ENCODE data around the gene MYBPC3. TPM values are rescaled to one million over a fixed set of nuclear protein-coding genes. Genes with fewer than 3 reads are reported as not detected.
"Not testable (repeated sequence)": the region's sequence is repeated elsewhere in the genome, so short reads cannot be mapped to it uniquely, and the experiment has no call there.

The MYBPC3 gene
- polyA plus RNA-seq, 1 donor, result 0.75 TPM

DNA sequence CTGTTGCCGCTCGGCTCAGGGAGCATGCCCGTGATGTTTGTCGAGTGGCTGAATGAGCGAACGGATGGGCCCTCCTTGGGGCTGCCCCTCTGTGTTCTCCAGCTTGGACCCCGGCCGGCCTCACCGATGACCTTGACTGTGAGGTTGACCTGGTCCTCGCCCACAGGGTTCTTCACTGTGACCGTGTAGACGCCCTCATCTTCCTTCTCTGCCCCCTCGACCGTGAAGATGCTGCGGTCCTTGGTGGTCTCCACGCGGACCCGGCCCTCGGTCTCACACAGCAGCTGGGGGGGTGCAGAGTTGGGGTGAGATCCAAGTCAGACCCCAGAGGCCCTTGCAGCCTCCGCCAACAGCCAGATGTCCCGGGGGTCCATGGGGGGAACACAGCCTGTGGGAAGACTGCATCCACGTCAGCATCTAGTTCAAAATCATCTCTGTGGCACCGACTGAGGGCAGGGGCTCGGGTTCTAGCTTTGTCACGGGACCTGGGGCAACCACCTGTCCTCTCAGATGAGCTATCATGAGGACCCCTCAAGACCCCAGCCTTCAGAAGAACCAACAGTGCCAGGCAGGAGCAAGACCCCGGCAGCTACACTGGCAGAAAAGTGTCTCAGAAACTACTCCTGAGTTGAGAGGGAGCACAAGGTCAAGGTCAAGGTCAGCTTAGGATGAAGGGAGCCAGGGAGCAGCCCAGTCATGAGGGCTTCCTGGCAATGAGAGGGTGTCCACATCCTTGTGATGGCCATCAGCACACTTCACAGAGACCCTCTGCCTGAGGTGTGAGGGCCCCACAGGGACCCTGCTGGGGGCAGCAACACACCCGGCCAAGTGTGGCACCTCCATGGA is 13.9 kb downstream of the MYBPC3 start:
- no peak for DNase-seq (ENCODE audit: low read depth)

DNA sequence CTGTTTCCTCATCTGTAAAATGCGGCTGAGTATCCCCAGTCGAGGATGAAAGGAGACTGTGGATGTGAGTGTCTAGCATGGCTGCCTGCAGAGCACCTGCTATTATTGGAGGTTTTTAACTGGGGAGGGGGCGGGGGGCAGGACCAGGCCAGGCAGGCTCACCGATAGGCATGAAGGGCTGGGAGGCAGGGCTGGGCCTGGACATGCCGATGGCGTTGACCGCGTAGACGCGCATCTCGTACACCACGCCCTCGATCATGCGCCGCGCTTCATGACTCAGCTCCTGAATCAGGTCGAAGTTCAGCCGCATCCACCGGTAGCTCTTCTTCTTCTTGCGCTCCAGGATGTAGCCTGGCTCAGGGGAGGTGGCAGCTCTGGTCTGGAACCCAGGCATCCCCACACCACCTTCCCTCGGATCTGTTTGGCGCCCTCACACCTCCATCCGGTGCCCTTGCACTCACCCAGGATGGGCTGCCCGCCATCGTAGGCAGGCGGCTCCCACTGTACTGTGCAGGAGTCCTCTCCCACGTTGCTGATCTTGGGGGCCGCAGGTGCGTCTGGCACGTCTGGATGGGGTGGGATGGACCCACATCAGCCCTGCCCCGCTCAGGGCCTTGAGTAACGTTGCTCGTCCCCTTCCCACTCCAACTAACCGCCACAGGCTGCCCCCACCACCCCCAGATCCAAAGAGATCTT is 15.1 kb downstream of the MYBPC3 start:
- DNase-seq (ENCODE audit: low read depth), result no peak

DNA sequence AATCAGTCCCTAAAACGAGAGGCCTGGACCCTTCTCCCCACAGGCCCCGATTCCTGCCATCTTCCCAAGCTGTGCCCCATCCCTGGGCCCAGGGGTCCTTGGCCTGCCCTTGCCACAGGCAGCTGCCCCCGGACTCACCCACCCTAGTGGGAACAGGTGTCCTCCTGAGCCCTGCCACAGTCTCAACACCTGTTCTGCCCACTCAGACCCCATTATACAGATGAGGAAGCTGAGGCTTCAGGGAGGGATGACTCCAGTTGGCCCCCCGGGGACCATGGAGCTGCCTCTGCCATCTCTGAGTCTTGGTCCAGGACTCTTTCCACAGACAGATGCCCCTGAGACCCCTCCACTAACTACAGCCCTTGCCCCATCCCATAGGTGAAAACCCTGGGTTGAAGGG is 15.9 kb downstream of the MYBPC3 start:
- no peak for DNase-seq (ENCODE audit: low read depth)

DNA sequence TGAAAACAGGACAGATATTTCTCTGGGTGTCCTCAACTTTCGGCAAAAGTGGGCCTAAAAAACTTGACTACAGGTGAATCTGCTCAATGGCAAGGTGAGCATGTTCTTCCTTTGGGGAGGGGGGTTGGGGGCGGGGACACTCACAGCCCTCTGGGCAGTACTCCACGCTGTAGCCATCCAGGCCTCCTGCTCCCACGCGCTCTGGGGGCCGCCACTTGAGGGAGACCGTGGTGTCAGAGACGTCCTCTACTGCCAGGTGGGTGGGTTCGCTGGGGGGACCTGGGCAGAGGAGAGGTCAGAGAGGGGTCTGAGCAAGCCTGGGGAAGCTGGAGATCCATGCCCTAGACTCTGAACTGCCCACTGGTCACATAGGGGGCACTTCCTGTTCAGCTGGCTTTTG is 16.8 kb downstream of the MYBPC3 start:
- no peak for DNase-seq (ENCODE audit: low read depth)

DNA sequence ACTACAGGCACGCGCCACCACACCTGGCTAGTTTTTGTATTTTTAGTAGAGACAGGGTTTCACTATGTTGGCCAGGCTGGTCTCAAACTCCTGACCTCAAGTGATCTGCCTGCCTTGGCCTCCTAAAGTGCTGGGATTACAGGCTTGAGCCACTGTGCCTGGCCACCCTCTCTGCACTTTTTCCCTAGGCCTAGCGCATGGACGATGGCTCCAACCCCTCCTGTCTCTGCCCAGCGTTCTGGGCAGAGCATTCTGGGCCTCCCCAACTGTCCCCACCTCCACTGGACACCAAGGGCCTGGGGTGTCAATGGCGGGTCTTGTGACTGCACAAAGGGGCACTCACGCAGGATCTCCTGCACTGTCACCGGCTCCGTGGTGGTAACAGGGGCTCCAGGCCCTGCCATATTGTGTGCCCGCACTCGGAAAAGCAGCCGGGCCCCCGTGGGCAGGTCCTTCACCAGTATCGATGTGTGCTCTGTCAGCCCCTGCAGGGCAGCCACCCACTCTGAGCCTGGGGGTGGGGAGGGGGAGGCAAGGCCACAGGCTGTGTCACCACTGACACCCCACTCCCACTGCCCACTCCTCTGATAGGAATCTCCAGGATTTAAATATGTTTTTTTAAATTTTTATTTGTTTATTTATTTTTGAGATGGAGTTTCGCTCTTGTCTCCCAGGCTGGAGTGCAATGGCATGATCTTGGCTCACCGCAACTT is 17.6 kb downstream of the MYBPC3 start:
- not testable (repeated sequence) for DNase-seq (ENCODE audit: low read depth)

DNA sequence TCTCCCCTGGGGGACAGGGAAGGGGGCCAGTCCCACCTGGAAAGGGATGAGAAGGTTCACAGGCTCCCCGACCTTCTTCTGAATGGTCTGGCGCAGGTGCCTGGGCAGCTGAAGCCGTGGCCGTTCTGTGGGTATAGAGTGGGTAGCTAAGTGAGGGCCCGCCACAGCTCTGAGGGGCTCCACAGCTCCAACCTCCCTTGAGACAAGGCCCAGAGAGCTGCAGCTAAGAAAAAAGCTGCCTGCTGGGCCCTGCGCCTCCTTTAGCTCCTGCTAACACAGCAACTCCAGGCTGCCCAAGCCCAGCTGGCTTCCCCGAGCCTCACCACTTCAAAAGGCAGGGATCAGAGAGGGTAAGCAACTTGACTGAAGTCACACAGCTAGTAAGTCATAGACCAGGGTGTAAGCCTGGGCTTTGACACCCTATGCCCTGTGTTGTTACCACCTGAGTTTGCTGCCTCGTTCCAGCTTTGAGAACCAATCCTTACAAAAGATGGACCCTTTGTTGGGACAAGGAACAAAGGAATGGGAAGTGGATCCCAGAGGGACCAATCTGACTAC is 18.5 kb downstream of the MYBPC3 start:
- no peak for DNase-seq (ENCODE audit: low read depth)

DNA sequence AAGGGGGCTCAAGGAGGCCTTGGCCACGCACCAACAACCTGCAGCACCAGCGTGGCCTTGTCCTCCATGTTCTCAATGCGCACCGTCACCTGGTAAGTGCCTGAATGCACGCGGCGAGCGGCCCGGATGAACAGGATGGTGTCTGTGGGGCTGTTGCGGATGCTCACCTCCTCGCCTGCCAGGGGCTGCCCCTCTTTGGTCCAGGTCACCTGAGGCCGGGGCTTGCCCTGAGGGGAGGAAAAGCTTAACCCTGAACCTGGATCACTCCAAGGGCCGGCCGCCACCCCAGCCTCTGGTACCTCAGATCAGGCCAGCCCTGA is 19.0 kb downstream of the MYBPC3 start:
- DNase-seq (ENCODE audit: low read depth), result no peak

DNA sequence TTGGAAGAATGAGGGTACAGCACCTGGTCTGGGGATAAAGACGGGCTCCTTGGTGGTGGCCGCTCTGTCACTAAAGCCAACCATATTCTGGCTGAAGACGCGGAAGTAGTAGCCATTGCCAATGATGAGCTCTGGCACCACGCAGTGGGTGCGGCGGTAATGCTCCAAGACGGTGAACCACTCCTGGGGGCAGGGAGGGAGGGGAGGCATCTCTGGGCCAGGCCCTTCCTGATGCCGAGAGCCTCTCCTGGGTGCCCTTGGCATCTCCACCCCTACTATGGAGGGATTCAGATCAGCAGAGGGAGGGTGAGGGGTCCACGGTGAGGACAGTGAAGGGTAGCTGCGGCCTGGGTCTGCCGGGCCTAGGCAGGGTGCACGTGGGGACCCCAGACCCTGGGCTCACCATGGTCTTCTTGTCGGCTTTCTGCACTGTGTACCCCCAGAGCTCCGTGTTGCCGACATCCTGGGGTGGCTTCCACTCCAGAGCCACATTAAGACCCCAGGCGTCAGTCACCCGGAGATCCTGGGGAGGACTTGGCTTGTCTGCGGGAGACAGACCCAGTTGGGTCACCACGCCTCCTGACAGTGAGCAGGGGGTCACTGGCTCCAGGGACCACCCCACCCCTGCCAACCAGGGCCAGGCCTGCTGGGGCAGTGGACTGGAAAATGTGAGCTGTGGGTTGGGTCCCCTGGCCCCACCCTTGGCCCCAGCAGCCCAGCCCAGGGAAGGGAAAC is 19.5 kb downstream of the MYBPC3 start:
- no peak for DNase-seq (ENCODE audit: low read depth)

DNA sequence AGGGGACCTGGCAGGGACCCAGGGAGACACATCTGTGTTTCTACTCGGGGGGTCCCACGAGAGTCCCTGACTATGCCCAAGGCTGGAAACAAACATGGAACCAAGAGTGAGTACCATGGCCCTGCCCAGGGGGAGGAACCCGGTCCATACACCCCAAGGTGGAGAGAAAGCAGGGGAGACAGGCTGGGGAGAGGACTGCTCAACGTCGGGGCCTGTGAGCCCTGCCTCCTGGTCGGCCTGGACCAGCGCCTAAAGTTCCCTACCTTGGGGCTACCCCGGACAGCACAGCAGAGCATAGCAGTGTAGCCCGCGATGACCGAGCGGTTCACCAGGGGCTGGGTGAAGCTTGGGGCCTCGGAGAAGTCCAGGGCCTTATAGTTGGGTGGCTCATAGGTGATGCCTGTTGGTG is 20.2 kb downstream of the MYBPC3 start:
- DNase-seq (ENCODE audit: low read depth), result no peak

DNA sequence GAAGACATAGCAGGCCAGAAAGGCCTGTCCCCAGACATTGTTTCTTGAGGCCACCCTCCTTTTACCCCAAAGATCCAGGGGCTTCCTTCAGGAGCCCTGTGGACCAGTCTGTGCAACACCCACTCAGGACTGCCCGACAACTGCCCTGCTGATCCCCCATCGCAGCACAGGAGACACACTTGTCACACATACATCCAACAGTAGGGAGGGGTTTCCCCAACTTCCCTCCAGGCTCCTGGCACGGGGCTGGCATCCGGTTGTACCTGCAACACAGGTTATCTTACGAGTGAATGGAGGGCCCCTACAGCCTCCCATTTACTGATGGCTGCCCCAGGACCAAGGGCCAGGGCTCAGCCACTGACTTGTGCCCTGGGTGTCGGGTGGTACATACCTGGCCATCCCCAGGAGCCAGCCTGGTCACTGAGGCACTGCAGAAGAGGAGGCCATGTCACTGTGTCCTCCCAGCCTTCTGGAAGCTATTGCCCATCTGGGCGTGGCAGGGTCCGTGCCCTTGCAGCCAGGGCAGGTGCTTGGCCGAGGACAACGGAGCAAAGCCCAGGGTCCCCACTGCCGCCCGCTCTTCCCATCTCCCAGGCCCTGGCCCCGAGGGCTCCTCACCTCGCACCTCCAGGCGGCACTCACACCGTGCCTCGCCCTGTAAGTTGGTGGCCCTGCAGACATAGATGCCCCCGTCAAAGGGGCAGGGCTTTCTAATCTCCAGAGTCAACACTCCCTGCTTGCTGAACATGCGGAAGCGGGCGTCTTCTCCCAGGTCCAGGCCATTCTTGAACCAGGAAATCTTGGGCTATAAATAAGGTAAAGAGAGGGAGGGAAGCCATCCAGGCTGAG is 20.8 kb downstream of the MYBPC3 start:
- DNase-seq (ENCODE audit: low read depth), result no peak

DNA sequence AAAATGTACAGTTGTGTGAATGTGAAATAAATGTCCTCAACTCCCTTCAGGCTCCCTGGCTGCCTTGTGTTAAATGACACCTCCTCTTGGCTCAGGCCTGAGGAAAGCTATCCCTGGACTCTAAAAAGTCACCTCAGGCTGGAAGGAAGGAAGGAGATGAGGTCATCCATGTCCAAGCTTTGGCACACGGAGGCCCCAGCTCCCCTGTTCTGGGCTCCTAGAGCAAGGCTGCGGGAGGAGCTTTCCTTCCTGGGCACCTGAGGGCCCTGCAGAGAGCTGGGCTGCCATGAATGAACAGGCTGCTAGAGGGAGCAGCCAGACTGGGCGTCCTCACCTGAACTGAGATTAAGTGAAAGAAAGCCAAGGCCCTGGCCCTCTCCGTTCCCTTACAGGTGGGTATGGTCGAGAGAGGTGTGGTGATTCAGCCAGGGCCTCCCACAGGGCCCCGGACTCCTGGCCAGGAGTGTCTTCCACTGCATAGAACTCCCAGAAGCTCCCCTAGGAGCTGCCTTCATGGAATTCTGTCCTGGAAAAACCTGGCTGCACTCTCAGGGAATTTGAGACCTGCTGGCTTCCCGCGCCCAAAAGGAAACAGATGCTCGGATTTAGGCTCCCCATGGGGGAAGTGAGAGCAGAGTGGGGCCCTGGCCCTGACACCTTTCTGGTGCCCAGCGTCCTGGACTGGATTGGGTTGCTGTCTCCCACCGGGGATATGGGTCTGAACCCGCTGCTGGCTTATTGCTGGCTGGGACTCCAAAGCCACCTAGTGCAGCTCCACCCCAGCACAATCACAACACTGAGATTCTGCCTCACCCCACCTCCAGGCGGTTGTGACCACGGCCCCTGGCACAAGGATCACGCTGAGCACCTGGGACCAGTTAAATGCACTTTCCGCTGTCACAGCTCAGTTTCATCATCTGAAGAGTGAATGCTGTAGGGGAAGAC is 22.2 kb downstream of the MYBPC3 start:
- DNase-seq (ENCODE audit: low read depth), result no peak

DNA sequence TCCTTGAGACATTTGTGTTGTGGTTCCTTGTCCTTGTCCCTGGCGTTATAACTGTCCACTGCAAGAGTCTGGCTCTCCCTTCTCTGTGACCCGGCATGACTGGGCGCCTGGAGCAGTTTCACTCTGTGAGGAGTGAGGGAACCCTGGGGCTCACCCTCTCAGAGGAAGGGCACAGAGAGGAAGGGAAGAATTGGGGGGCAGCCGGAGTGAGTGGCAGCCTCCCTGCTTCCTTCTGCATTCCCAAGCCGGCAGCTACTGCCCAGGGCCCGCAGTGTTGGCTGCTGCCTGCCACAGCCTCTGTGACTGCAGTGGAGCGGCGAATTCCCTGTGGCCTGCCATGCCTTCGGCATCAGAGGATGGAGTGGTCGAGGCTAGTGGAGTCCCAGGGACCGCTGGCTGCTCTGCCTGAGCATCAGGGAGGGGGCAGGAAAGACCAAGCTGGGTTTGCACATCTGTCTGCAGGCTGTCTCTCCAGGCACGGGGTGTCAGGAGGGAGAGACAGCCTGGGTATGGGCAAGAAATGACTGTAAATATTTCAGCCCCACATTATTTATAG is 23.0 kb downstream of the MYBPC3 start:
- no peak for DNase-seq (ENCODE audit: low read depth)

DNA sequence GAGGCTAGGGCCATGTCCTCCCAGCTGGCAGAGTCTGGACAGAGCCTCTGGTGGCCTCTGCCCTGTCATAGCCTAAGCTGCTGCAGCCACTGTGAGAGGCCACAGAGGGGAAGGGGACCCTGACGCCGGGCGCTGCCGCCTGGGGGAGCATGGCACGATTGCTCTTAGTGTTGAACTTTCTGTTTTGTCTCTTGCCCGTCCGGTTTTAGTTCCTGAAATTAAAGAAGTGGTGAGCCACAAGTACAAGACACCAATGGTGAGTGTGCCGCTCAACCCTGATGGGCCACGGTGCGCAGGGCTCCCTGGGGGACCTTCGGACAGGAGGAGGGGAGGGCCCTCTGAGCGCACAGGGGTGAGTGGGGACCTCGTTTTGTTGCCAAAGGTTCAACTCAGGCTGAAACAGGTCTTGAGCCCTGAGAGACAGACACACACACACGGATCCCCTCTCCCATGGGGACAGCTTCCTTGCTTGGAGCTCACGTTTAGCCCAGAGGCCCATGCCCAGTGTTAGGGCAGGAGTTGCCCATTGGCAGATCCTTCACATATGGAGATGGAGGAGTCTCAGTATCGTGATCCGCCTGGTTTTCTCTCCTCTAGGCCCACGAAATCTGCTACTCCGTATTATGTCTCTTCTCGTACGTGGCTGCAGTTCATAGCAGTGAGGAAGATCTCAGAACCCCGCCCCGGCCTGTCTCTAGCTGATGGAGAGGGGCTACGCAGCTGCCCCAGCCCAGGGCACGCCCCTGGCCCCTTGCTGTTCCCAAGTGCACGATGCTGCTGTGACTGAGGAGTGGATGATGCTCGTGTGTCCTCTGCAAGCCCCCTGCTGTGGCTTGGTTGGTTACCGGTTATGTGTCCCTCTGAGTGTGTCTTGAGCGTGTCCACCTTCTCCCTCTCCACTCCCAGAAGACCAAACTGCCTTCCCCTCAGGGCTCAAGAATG is 23.8 kb downstream of the MYBPC3 start:
- no peak for DNase-seq (ENCODE audit: low read depth)

DNA sequence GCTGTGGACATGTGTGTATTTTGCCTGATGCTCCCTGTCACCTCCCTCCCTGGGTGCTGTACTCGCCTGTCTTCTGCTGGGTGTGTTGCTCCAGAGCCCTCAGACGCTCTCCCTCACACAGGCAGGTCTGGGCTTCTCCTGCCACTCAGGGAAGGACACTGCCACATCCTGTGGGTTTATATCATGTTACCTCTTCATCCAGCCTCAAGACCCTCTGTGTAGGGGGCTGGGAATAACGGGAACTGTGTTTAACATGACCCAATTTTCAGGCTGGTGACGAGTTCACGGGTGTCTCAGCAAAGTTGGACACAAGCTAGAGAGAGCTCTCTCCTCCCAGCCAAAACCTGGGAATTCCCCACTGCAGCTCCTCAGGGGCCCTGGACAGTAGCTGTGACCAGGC is 24.6 kb downstream of the MYBPC3 start:
- no peak for DNase-seq (ENCODE audit: low read depth)

DNA sequence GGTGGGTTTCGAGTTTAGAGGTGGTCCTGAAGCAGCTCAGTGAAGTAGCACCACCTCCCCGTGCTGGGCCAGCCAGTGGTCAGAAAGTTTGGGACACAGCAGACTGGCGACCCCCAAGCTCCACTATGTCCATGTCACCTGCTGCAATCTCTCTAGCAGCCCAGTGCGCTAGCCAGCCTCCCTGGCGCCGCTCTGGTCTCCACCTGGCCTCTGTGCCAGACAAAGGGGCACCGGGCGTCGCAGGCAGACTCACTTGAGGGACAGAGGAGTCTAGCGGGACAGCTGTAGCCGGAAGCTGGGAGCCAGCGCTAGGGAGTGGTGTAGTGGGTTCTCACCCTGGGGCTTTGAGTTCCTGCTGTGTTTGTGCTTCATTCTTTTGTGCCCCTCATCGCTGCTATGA is 25.5 kb downstream of the MYBPC3 start:
- DNase-seq (ENCODE audit: low read depth), result no peak

DNA sequence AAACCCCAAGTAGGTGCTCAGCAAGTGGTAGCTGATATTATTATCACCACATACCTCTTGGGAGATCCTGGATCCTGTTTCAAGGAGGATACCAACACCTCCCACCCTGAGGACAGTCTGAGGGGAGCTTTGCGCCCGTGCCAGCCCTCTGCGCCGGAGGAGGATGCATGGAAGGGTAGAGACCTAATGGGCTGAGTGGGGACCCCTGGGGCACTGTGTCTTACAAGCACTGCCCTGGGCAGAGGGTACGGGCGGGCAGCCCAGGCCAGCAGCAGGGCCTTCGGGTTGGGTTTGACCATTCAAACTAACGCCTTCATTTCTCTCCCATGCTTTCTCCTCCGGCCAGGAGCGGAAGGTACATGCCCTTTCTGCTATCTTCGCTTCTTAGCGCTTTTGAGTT is 26.3 kb downstream of the MYBPC3 start:
- no peak for DNase-seq (ENCODE audit: low read depth)

DNA sequence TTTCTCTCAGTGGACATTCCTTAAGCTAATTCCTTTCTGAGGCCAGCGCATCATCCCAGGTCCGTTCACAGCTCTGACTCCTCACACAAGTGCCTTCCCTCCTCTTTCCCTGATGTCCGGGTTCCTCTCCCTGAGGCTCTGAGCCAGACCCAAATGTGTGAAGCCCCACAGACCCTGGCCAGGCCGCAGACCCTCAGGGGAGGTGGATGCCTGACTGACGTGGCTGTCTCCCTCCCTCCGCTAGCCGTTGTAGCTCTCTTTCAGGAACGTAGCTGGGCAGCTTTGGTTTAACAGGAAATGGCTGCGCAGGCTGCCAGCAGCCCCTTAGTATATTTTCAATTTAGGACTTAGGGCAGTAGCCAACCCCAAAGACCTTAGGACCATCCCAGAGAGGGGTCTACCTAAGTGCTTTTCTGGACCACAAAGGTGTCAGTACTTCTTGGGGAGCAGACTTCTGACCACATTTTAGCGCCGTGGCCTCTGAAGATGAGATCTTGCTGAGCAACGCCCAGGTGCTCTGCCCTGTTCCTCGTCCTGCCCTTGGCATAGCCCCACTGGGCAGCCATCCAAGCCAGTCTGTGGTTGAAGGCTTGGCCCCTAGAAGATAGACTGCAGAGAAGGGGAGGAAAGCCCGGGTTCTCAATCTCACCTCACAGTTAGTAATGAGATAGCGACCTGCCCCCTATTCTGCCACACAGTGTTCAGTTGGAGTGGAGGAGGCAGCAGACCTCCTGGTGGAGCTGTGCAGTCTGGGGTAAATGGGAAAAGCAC is 27.0 kb downstream of the MYBPC3 start:
- DNase-seq (ENCODE audit: low read depth), result no peak

Measured in forelimb muscle (tissue), 1 donor.